Stromal cell of bone marrow (primary cell): ENCODE data around the gene PLTP.

Experiments used
- DNase-seq: peaks from one replicate; pipeline ENCODE4 v3.0.0-alpha.2; 2012; ENCODE audit warnings: low read depth

PLTP gene

DNA sequence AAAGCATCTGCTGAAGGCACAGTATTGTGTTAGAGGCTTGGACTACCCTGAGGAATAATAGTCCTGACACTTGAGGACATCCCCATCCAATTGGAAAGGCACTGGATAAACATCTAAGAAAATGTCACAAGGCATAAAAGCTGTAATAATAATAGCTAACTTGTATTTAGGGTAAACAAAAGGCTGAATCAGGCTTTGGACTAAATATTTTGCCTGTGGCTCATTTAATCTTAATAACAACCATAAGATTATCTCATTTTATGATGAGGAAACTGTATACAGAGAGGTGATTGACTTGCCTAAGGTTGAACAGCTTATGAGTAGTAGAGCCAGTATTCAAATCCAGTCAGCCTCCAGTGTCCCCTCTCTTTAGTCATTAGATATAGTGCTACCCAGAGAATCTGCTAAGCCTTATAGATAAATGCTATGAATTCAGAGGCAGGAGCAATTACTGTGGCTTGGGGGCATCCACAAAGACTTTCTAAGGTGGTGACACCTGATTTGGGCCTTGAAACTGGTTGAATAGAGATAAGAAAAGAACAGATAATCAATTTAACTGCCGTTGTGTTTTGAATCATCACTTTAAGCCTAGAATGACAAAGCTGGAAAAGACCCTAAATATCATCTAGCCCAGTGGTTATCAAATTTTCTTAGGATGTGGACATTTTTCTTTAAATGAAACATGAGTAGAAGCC, 38.4 kb downstream of the PLTP start:
- no peak for DNase-seq

DNA sequence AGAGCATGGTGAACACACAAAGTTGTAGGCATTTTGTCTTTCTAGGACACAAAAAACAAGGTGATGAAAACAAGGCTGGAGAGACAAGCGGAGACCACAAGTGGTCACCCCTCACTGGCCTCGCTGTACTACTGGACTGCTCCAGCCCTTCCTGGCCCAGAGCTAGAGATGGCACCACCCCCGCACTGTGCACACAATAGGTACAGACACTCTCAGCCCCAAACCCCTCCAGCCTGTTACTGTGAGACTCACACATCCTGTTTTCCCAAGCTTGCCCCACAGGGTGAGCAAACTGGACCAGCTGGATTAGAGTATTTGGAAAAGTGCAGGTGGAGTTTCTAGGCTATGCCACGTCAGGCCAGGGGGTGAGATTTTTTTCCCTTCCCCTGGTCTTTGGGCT, 39.3 kb downstream of the PLTP start:
- no peak for DNase-seq

DNA sequence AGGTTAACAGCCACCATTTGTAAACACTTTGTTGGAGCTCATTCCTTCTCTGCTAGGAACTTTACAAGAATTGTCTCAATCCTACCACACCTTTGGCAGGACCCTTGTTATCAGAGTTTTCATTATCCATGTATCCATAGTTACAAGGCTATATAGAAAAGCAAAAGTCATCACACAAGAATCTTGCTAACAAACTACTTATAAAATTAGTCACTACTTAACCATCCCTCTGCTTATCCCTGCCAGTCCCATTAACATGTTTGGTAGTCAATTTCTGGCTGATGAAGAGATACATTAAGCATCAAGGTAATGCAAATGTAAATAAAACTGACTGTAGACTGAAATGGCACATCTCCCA, 44.2 kb downstream of the PLTP start:
- DNase-seq, result no peak

DNA sequence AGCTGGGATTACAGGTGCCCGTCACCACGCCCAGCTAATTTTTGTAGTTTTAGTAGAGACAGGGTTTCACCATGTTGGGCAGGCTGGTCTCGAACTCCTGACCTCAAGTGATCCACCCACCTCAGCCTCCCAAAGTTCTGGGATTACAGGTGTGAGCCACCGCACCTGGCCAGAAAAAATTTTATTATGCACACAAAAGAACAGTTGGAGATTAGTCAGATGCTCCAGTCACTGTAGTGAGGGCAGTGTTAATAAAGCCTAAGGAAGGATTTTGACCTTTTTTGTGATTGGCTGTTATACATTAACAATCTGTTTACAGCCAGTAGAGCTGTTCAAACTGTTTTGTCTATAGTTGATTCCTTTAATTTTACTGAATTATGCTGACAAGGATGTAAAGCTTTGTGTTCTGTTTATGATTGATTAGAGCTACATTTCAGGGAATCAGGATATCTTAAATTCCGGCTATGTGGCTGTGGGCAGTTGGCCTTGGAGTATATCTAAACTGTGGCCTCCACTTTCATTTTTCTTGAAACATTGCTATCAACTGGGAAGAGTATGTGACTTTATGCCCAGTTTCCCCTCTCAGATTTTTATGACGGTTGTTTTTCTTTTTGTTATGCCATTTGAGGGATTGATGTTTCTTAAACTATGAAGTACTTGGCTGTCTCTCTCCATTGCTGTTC, 44.7 kb downstream of the PLTP start:
- no peak for DNase-seq

DNA sequence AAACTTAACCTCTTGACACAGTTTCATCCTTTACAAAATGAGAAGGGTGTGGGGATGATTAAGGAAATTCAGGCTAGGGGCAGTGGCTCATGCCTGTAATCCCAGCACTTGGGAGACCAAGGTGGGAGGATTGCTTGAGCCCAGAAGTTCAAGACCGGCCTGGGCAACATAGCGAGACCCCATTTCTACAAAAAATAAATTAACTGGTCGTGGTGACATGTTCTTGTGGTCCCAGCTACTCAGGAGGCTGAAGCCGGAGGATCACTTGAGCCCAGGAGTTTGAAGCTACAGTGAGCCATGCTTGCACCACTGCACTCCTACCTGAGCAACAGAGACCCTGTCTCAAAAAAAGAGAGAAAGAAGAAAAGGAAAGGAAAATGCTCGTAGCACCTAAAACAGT, 45.5 kb downstream of the PLTP start:
- DNase-seq, result no peak

DNA sequence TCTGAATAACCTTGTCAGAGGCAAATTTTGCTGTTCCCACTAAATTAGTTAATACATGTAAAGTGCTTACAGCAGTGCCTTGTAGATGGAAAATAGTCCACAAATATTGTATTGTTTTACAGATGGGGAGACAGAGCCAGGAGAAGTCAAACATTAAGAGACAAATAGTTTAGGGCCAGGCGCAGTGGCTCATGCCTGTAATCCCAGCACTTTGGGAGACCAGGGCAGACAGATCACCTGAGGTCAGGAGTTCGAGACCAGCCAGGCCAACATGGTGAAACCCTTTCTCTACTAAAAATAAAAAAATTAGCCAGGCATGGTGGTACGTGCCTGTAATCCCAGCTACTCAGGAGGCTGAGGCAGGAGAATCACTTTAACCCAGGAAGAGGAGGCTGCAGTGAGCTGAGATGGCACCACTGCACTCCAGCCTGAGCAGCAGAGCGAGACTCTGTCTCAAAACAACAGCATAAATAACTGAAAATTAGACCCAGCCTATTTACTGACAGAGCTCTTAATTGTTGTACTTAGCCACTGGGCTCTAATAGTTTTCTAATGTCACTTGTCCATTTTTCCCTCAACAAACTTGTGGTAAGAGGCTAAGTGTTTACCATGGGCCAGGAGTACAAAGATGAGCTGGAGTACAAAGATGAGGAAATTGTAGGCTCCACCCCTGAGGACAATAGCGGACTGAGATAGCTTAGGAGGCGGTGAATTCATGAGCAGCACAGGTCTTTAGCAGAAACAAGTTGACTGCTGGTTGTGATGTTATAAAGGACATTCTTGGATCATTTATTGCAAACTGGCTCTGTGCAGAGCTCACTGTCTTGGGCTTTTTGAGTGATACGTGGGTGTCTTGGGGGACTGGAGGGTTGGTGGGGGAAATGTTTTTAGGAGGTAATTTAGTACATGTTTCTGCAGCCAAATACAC, 48.1 kb downstream of the PLTP start:
- DNase-seq, result no peak

DNA sequence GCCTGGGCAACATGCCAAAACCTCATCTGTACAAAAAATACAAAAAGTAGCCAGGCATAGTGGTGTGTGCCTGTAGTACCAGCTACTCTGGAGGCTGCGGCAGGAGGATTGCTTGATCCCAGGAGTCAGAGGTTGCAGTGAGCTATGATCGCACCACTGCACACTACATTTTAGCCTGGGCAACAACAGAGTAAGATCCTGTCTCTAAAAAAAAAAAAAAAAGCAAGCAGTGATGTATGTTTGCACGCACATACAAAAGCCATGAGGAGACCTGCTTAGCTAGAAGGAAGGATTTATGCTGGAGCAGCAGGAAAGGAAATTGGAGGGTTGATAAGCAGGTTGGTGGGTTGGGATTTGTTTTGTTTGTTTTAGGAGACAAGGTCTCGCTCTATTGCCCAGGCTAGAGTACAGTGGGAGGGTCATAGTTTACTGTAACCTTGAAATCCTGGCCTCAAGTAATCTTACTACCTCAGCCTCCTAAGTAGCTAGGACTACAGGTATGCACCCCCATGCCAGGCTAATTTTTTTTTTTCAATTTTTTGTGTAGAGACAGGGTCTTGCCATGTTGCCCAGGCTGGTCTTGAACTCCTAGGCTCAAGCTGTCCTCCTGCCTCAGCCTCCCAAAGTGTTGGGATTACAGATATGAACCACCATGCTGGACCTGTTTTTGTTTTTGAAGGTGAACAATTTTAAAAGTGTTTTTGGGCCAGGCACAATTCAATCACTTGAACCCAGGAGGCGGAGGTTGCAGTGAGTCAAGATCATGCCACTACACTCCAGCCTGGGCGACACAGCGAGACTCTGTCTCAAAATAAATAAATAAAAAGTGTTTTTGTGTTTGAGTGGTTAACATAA, 50.5 kb downstream of the PLTP start:
- no peak for DNase-seq

DNA sequence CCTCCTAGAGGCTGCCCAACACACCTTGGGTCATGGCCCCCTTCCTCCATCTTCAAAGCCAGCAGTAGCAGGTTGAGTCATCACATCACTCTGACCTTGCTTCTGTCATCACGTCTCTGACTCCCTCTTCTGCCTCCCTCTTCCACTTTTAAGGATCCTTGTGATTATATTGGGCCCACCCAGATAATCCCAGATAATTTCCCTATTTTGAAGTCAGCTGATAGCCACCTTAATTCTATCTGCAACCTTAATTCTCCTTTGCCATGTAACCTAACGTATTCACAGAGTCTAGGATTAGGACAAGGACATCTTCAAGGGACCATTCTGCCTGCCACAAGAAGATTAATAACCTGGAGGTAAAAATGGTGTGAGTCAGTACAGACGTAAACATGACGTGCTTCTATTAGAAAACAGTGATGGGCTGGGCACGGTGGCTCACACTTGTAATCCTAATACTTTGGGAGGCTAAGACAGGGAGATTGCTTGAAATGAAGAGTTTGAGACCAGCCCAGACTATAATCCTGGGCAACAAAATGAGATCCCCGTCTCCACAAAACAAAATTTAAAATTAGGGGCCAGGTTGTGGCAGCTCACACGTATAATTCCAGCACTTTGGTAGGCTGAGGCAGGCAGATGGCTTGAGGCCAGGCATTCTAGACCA, 51.3 kb downstream of the PLTP start:
- no peak for DNase-seq

DNA sequence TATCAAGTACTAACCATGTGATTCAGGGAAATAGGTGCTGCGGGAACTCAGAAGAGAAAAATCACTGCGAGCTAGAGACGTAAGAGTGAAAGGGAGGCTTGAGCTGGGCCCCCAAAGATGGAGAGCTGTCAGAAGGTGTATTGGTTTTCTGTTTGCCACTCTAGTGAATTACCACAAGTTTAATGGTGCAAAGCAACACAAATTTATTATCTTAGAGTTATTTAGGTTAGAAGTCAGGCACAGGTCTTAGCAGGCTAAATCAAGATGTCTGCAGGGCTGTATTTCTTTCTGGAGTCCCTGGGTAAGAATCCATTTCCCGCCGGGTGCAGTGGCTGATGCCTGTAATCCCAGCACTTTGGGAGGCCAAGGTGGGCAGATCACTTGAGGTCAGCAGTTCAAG, 52.0 kb downstream of the PLTP start:
- DNase-seq, result no peak

GRCh38 chr20:45857882-45858216, 54.1 kb downstream of the PLTP start:
- no peak for DNase-seq

DNA sequence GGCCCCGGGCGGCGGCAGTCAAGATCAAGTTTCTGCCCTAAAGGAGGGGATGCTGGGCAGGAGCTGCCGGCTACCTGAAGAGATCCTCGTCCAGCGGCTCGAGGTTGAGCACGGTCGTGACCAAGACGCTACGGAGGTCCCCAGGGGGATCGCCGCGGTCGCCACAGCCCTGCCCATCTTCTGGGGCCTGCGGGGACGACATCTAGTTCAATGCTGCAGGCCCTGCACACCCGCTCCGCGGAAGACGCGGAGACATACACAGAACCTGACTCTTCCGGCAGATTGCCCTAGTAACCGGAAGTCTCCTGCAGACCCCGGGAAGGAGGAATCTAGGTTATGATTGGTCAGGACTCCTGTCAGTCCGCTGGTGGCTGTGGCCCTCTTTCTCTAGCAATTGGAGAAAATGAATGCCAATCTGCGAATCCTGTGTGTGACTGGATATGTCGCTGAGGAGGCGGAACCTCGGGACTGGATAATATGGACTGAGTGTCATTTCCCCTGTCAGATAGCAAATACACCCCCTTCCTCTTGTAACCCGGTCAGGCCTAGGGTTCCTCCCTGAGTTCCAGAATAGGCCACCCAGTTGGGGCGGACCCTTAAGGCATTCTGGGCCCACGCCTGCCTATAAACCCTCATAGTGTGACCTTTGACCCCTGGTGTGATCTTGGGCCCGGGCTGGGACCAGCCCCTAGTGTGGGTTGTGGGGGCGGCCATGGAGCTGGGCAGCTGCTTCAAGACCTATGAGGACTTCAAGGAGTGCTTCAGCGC, 54.7 kb downstream of the PLTP start, which contains the start of the genes ACOT8 and ZSWIM3:
ACOT8 (minus strand) TSS at position 279 of the 768 bp plus-strand sequence; CDS start at position 202, 77 bp downstream.
ZSWIM3 (plus strand) TSS at position 501 of the 768 bp plus-strand sequence; CDS start at position 713, 212 bp downstream.
- peak; percentile 100 for DNase-seq

- no peak for DNase-seq
These were observed 58.5 kb downstream of the PLTP start for GRCh38 chr20:45853484-45853883.

GRCh38 chr20:45852326-45852725, 59.6 kb downstream of the PLTP start:
- DNase-seq, result no peak

DNA sequence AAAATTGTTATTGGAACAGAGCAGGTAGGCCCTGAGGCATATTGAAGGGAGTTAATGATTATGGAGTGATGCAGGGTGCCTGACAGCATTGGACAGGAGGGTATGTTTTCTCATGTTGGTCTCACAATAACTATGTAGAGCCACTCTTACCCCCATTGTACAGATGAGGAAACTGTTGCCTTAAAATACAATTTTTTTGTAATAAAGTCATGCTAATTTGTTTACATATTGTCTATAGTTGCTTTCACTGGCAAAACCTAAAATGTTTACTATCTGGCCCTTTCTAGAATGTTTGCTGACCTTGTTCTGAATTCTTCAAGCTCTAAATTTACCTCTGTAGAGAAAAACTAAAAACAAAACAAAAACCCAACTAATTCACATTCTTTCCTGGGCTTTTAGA, 60.5 kb downstream of the PLTP start:
- DNase-seq, result no peak

DNA sequence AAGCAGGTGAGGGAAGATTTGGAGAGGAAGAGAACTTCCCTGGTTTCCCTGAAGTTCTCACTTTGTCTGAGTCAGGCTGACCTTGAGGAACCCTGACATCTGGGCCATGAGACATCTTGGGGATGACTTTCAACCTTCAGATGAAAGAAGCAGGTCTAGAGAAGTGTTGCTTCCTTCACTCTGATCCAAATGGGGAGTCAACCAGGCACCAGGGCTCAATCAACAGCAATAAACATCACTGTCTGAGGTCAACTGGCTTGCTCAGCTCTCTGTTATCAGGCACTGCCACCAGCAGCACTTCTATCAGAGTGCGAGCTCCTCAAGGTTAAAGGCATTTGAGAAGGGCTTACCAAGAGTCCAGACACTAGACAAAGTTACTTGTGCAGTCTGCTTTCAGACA, 61.0 kb downstream of the PLTP start:
- no peak for DNase-seq

DNA sequence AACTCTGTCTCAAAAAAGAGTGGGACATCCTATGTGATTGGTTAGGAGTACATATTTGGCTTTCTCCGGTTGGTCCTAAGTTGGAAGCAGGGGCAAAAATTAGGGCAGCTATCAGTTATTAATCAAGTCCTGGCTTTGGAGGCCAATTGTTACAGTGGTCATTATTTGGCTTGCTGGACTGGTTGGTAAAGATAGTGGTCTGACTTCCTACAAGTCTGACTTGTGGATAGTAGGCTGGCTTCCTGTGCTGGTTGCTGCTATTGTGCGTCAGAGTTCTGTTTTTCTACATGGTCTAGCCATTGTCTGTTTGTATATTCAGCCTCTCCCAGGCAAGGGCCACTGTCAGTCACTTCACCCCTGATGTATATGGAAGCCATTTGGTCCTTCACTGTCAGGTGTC, 61.7 kb downstream of the PLTP start:
- DNase-seq, result no peak

GRCh38 chr20:45848969-45849582, 62.9 kb downstream of the PLTP start:
- DNase-seq, result no peak
